HG02973 (cell line): Measurements from ENCODE around the gene IL2.

Experiments
- ATAC-seq: cut with Tn5 transposase; IDR thresholded peaks from one replicate; pipeline ENCODE4 v1.9.1; 2021; ENCODE audit warnings: moderate library complexity; ENCODE audit not compliant: unreplicated experiment

IL2 gene

DNA sequence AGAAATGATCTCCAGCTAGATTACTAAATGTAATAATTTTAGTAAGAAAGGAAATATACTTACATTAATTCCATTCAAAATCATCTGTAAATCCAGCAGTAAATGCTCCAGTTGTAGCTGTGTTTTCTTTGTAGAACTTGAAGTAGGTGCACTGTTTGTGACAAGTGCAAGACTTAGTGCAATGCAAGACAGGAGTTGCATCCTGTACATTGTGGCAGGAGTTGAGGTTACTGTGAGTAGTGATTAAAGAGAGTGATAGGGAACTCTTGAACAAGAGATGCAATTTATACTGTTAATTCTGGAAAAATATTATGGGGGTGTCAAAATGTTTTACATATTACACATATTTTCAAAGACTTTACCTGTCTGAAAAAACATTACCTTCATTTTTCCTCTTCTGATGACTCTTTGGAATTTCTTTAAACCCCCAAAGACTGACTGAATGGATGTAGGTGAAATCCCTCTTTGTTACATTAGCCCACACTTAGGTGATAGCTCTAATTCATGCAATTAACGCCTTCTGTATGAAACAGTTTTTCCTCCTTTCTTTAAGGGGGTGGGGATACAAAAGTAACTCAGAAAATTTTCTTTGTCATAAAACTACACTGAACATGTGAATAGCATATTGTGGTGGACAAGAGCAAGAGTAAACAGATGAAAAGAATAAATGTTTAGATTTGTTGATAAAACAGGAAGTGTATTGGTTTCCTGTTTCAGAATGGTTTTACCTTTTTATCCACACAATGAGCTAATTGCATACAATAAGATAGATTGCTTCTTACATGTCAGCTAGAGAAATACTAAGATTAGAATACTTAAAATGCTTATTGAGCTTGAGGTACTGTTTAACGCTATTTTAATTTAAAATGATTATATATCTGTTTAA, at the start of gene IL2:
Gene IL2 (minus strand): TSS at position 495 of the 886 bp plus-strand sequence. CDS start 285 bp downstream, at position 210.
- no peak for ATAC-seq

DNA sequence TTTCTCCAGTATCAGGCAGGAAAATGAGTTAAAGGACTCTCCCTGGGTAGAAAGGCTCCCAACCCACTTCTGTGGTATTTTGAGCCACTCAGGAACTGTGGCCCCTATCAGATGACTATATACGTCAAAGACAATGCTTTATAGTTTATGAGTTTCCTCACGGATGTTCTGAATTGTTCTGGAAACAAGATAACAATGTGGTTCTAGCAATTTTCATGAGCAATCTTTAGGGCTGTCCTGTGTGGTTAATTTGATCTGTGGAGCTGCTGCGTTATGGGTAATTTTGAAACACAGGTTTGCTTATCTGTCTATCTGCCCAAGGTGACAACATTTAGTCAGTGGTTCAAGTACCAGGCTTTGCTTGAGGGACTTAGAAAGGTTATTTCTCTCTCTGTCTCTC, 46.7 kb upstream of the IL2 start:
- no peak for ATAC-seq

GRCh38 chr4:122500852-122501501, 44.5 kb upstream of the IL2 start:
- ATAC-seq = no peak

- ATAC-seq = no peak
Observed at GRCh38 chr4:122489061-122489460, 32.5 kb upstream of the IL2 start.

DNA sequence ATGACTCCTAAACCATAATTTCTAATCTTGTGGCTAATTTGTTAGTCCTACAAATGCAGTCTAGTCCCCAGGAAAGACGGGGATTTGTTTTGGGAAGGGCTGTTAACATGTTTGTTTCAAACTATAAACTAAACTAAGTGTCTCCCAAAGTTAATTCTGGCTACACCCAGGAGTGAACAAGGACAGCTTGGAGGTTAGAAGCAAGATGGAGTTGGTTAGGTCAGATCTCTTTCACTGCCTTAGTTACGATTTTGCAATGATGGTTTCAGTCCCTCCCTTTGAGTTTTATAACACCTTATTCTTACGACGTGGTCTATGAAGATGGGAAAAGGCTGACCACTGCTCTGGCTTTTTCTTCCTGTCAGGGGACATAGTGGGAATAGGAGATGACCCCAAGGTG, 27.0 kb upstream of the IL2 start:
- ATAC-seq = no peak

- no peak for ATAC-seq
Observed at GRCh38 chr4:122481766-122482405, 25.4 kb upstream of the IL2 start.

DNA sequence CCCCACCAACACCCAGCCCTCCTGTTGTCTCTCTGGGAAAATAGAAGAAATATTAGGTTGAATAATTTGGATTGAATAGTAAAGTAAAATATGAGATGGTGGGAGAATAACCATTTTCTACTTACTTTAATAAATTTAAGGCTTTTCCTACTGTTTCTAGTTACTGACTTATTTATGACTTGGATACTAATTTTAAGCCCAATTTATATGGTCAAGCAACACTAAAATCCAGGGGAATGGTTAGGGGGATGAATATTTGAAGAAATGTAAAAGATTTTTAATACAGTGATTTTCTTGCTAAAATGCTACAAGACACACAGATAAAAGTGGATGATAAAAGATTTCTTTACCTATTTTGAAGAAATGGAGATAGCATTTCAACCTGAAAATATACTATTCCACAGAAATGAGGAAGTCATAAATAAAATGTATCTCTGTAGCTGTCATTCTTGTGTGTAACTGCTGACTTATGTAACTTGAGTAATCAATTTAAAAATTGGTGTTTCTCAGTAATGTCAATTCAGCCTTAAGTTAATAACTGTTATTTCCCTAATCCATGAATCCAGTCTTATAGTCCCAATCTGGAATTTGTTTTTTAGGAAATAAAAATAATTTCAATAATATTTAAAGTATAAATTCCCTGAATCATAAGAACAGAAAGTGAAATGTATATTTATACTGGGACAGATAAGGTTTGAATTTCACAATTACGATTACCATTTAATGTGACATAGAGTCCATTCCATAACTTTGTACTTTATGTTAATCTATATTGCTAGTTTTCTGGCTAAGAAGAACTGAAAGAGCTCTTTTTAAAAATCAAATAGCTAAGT, 24.3 kb upstream of the IL2 start:
- no peak for ATAC-seq

- no peak for ATAC-seq
Observed at GRCh38 chr4:122479935-122480416, 23.5 kb upstream of the IL2 start.

- ATAC-seq = no peak
Observed at GRCh38 chr4:122476745-122477144, 20.2 kb upstream of the IL2 start.

DNA sequence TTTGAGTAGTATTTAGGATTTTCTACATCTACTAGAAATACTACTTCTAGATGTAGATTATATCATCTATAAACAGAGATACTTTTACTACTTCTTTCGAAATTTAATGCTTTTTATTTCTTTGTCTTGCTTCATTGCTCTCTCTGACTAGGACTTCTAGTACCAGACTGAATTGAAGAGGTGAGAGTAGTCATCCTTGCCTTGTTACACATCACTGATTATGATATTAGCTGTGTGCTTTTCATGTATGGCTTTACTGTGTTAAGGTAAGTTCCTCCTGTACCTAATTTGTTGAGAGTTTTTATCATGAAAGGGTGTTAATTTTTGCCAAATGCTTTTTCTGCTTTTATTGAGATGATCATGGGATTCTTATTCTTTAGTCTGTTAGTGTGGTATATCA, 19.6 kb upstream of the IL2 start:
- ATAC-seq = no peak

DNA sequence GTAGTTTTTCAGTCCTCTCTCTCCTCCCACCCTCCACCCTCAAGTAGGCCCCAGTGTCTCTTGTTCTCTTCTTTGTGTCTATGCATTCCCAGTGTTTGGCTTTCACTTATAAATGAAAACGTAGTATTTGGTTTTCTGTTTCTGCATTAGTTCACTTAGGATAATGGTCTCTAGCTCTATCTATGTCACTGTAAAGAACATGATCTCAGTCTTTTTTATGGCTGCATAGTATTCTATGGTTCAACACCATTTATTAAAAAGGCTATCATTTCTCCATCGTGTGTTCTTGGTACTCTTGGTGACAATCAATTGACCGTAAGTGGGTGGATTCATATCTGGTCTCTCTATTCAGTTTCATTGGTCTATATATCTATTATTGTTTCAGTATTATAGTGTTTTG, 18.7 kb upstream of the IL2 start:
- ATAC-seq = no peak

- no peak for ATAC-seq
Observed at GRCh38 chr4:122469457-122469856, 12.9 kb upstream of the IL2 start.

DNA sequence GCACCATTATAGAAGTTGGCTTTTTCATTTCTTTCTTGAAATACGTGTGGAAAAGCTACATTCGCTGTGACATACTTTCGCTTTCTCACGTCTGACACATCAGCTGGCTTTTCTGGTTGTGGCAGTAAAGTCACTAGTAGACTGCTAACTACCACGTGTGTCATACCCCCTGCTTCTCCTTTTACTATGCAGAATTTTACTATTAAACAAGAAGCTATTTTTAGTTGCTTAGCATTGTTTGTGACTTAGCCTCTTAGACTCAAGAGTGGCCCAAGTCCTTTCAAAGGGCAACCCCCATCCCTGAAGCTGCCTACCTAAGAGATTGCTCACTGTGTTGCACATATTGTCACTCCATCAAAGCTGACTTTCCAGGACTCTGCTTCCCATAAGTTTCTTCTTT, 2.1 kb upstream of the IL2 start:
- peak; percentile 87 for ATAC-seq

DNA sequence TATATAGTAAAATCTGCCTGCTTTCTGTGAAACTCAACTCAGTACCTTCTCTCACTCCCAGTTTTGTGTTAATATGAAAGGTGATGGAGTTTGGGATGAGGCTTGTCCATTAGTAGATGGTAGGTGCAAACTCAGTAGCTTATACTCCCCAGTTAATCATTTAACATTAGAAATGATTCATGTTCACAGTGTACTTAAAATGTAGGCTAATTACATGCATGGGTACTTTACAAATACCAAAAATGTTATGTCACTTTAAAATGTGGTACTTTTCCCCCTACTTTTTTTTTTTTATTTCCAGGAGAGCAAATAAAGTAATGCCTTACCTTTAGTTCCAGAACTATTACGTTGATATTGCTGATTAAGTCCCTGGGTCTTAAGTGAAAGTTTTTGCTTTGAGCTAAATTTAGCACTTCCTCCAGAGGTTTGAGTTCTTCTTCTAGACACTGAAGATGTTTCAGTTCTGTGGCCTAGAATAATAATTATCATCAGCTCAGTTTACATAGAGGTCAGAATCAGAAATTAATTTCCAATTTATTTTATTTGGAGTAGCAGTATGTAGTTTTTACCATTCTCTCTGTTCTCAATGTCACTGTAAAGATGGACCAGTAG, 3.0 kb downstream of the IL2 start:
- no peak for ATAC-seq

DNA sequence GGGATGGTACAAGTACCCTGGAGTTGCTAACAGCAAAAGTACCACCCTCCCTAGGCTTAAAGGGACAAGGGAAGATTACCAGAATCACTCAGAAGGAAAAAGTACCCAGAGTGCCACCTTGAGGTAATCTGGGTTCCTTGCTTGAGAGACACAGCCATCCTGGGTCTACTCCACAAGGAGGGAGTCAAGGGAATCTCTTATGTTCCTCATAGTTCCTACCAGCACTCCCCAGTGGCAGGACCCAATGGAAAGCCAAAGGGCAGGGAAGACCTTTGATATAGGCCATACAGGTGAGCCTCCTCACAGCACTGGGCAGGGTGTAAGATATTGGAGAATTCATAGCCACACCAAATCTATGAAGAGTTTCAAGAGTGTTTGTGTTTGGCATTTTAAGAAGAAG, 5.7 kb downstream of the IL2 start:
- no peak for ATAC-seq

DNA sequence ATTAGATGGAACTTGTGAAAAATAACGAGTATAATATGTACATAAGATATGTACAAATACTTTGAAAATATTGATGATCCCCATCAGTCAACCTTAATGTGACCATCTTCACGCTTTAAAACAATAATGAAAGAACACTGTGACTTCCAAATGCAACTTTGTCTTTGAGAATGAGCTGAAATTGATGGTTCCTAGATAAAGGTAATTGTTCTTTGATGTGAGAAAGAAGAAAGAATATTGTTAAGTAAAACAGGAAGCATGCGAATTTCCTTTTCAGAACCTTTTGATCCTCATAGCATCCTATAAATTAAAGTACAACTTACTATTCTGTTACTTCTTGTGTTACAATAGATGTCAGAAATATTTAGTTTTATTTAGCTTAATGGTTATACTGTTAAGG, 22.2 kb downstream of the IL2 start:
- ATAC-seq = no peak

- no peak for ATAC-seq
Observed at GRCh38 chr4:122431351-122431750, 25.2 kb downstream of the IL2 start.

DNA sequence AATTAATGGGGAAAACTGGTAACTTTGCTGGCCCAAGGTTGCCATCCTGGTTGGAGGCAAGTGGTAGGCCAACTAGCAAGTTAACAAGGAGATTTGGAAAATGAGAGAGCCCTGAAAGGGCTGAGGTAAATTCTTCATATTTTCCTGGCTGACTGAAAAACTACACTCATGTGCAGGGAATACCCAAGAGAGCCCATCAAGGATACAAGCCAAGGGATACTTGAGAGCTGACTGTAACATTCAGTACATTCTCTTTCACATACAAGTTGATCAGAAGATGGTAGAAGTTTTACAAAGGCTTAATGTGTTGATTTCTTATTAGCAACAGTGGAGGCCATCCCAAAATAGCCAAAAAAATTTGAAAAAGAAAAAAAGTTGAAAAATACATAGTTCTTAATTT, 33.3 kb downstream of the IL2 start:
- no peak for ATAC-seq

- peak; percentile 86 for ATAC-seq
Observed at GRCh38 chr4:122412547-122412946, 44.0 kb downstream of the IL2 start.

GRCh38 chr4:122403861-122404260, 52.7 kb downstream of the IL2 start:
- no peak for ATAC-seq
